HL-60 (cell line): ENCODE results near the gene ROR2.

Experiments used
- GABPA ChIP-seq: IDR thresholded peaks from 2 replicates; pipeline ENCODE4 v1.6.1; 2012; ENCODE audit warnings: low read depth
- POLR2AphosphoS5 ChIP-seq: IDR thresholded peaks from 2 replicates; pipeline ENCODE4 v1.6.1; 2012; ENCODE audit warnings: low read depth
- REST ChIP-seq: IDR thresholded peaks from 2 replicates; pipeline ENCODE4 v1.6.1; 2012; ENCODE audit warnings: low read depth; ENCODE audit not compliant: insufficient replicate concordance
- TF ChIP-seq, protein P1 (sequence below): IDR thresholded peaks from one replicate; pipeline ENCODE4 v1.5.1; 2011; ENCODE audit warnings: low read length, control low read depth, inconsistent platforms; ENCODE audit not compliant: insufficient read depth

DNA sequence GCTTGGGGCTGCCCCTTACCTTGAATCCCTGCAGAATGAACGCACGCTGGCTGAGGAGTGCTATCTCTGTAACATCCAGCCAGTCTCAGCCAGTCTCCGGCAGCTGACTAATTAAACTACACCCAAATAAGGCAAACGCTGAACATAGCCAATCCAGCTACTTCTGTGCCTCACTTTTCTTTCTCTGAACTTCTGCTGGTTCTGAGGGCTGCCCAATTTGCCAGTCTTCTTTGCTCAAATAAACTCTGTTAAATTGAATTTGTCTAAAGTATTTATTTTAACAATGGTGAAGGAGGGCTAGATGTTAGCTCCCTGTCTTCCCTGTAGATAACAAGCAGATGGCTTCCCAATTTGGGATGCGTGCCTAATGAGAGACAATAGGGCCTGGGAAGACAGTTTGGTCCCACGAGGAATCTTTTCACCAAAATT, 372.4 kb downstream of the ROR2 start:
- TF ChIP-seq, protein P1, sequence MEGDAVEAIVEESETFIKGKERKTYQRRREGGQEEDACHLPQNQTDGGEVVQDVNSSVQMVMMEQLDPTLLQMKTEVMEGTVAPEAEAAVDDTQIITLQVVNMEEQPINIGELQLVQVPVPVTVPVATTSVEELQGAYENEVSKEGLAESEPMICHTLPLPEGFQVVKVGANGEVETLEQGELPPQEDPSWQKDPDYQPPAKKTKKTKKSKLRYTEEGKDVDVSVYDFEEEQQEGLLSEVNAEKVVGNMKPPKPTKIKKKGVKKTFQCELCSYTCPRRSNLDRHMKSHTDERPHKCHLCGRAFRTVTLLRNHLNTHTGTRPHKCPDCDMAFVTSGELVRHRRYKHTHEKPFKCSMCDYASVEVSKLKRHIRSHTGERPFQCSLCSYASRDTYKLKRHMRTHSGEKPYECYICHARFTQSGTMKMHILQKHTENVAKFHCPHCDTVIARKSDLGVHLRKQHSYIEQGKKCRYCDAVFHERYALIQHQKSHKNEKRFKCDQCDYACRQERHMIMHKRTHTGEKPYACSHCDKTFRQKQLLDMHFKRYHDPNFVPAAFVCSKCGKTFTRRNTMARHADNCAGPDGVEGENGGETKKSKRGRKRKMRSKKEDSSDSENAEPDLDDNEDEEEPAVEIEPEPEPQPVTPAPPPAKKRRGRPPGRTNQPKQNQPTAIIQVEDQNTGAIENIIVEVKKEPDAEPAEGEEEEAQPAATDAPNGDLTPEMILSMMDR: no peak
- no peak for TF ChIP-seq REST
- no peak for TF ChIP-seq POLR2AphosphoS5
- no peak for TF ChIP-seq GABPA
